Body of pancreas (tissue), 4 donors: Measurements from ENCODE around the gene SUN2. TPM values are rescaled to one million over a fixed set of nuclear protein-coding genes. Genes with fewer than 3 reads are reported as not detected.

Source experiments
- ATAC-seq: fragments of 150-250 bp; one replicate; pipeline ENCODE4 v1.9.1; 2016
- DNase-seq, 4 donors: peaks; one replicate each; pipeline ENCODE4 v3.0.0-alpha.2; 2019
- H3K27ac ChIP-seq, 4 donors: fragments of 200-600 bp; sonication (generic); 1 replicate in 3 of 4; 2 replicates in 1 of 4; pipeline versions ENCODE4 v1.5.1 to v1.6.1; 2016 to 2019; ENCODE audit warnings: mild to moderate bottlenecking in 1 of 4, mixed read lengths in 1 of 4, moderate library complexity in 1 of 4
- H3K27me3 ChIP-seq, 2 donors: fragments of 200-600 bp; sonication (generic); one replicate each; pipeline ENCODE4 v1.6.0; 2016; ENCODE audit warnings: mild to moderate bottlenecking in 1 of 2
- H3K36me3 ChIP-seq, 2 donors: fragments of 200-600 bp; sonication (generic); replicated peaks in 1 of 2; 2 replicates each; pipeline ENCODE4 v1.5.1; 2016; ENCODE audit warnings: low read depth in 2 of 2; ENCODE audit not compliant: insufficient read depth in 1 of 2
- H3K4me1 ChIP-seq: fragments of 200-600 bp; sonication (generic); one replicate; pipeline ENCODE4 v1.6.0; 2016
- H3K4me3 ChIP-seq, 2 donors: fragments of 200-600 bp; sonication (generic); 1 replicate in 1 of 2; 2 replicates in 1 of 2; pipeline ENCODE4 v1.5.1; 2016 to 2019
- H3K9me3 ChIP-seq, 3 donors: fragments of 200-600 bp; sonication (generic); 1 replicate in 2 of 3; 2 replicates in 1 of 3; pipeline ENCODE4 v1.5.1; 2016
- POLR2A ChIP-seq, 3 donors: fragments of 450-650 bp; IDR thresholded peaks; one replicate each; pipeline ENCODE4 v1.6.1; 2016; ENCODE audit warnings: antibody characterized with exemption in 3 of 3, mild to moderate bottlenecking in 2 of 3
- WGBS, 2 donors: methylation state at CpG; one replicate each; pipeline ENCODE4 v1.1.5; 2017; 5-methylcytosine and 5-hydroxymethylcytosine counted together
- intact Hi-C: fragments of 100-400 bp; cut with DNase I; formaldehyde crosslinking; loops from one replicate; pipeline ENCODE4 v1.15.1; 2023
- total RNA-seq, 2 donors: library from RNA; depleted of rRNA; stranded (reverse); fragments of >200 nt; gene quantifications; one replicate each; pipeline ENCODE4 v1.1.0, GENCODE V29; 2016
- TF ChIP-seq, protein P1 (sequence below), 7 experiments: fragments of 450-650 bp in 4 of 7; fragments of 200-600 bp in 3 of 7; sonication (generic) in 3 of 7; IDR thresholded peaks; one replicate each; pipeline ENCODE4 v1.5.1; 2016 to 2019; ENCODE audit warnings: antibody characterized with exemption in 7 of 7

The SUN2 gene
- total RNA-seq, 2 donors from 2014 or later, result 143 to 166 TPM

DNA sequence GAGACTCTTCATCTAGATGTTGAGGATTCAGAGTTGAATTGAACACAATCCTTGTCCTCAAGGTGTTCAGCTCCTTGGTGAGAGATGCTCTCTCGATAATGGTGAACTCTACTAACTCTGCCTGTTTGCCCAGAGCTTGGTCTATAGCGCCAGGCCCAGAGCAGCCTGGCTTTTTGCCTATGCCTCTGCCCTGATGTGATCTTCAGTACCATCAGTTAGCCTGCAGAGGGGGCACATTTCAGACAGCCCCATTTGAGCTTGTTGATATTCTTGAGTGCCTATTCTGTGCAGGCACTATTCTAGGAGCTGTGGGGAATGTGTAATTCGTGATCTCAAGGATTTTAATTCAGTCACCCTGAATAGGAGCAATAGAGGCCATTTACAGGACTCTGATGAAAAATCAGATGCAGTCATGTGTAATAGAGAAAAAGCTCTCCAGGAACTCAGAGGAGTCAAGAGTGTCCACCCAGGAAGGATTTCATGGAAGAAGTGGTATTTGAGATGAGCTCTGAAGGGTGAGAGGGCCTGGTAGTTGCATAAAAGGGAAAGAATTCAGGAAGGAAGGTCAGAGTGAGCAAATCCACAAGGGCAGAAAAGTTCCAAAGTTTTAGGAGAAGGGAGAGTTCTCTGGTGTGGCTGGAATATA, 30.7 kb downstream of the SUN2 start:
- TF ChIP-seq, protein P1, sequence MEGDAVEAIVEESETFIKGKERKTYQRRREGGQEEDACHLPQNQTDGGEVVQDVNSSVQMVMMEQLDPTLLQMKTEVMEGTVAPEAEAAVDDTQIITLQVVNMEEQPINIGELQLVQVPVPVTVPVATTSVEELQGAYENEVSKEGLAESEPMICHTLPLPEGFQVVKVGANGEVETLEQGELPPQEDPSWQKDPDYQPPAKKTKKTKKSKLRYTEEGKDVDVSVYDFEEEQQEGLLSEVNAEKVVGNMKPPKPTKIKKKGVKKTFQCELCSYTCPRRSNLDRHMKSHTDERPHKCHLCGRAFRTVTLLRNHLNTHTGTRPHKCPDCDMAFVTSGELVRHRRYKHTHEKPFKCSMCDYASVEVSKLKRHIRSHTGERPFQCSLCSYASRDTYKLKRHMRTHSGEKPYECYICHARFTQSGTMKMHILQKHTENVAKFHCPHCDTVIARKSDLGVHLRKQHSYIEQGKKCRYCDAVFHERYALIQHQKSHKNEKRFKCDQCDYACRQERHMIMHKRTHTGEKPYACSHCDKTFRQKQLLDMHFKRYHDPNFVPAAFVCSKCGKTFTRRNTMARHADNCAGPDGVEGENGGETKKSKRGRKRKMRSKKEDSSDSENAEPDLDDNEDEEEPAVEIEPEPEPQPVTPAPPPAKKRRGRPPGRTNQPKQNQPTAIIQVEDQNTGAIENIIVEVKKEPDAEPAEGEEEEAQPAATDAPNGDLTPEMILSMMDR (IDR thresholded peaks at IDR 0.05), result peak in 5 of 7 experiments; percentile 11 to 37 (median 33)
- no peak for TF ChIP-seq POLR2A (IDR thresholded peaks at IDR 0.05)
- DNase-seq, result peak in 1 of 4 donors; percentile 16
- whole genome bisulfite sequencing, 2 donors, result 52 to 69% methylated on average over 3 of the region's 3 CpGs
- no peak for ATAC-seq
- no peak overlapping the region for H3K27ac ChIP-seq
- intact Hi-C loops, result no loop called here
- no peaks in the 10 kb centered on the region for H3K27me3 ChIP-seq
- H3K9me3 ChIP-seq, result no peaks in the 10 kb centered on the region
- peaks cover 0 to 55% of the 10 kb centered on the region in 2 donors for H3K36me3 ChIP-seq
- no peak overlapping the region for H3K4me3 ChIP-seq
- H3K4me1 ChIP-seq, result no peaks in the 10 kb centered on the region

DNA sequence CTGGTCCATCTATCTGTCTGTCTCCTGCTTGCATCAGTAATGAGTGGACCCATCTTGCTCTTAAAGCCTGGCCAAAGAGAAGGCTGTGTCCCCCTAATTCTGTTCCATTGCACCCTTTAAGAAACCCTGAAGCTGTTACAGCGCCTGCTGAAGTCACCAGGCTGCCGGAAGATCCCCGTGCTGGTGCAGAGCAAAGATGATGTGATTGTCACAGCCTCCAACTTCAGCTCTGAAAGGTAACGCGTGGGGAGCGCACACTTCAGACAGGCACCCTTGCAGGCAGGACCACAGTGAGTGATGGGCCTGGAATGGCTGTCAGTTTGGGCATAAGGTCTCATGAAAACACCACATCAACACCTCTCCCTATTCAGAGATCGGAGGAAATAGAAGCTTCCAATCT, 31.6 kb downstream of the SUN2 start:
- Histone ChIP-seq H3K9me3 (no peaks in the 10 kb centered on the region), H3K27ac (no peak overlapping the region), H3K27me3 (no peaks in the 10 kb centered on the region), H3K4me3 (no peak overlapping the region), H3K36me3 (peaks cover 0 to 46% of the 10 kb centered on the region in 2 donors), H3K4me1 (no peaks in the 10 kb centered on the region)
- peak in 1 of 4 donors; percentile 5 for DNase-seq
- no peak for ATAC-seq
- intact Hi-C loops, result no loop called here
- TF ChIP-seq, protein P1 (IDR thresholded peaks at IDR 0.05), result no peak
- no peak for TF ChIP-seq POLR2A (IDR thresholded peaks at IDR 0.05)
- 96 to 100% methylated on average over 4 to 7 of the region's 7 CpGs for WGBS, 2 donors

DNA sequence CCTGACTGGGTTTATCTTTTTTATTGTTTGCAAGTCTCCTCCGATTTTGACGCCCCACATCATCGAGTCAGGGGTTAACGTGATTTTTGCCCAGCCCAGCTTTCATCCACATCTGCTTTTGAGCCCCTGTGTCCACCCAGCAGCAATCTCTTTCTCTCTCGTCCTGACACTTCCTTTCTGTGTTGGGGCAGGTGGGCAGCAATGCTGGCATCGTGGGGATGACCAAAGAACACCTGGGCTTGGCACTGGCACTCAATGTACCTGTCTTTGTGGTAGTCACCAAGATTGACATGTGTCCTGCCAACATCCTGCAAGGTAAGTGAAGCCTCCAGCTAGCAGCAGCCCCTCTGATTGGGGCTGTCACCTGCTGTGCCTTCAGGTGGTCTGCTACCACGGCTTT, 34.2 kb downstream of the SUN2 start:
- Histone ChIP-seq H3K4me1 (peaks cover 14% of the 10 kb centered on the region), H3K9me3 (no peaks in the 10 kb centered on the region), H3K27ac (no peak overlapping the region), H3K4me3 (no peak overlapping the region), H3K27me3 (no peaks in the 10 kb centered on the region), H3K36me3 (peaks cover 0 to 22% of the 10 kb centered on the region in 2 donors)
- 76 to 87% methylated on average over 7 of the region's 7 CpGs for WGBS, 2 donors
- TF ChIP-seq, protein P1 (IDR thresholded peaks at IDR 0.05), result no peak
- TF ChIP-seq POLR2A (IDR thresholded peaks at IDR 0.05), result no peak
- no peak for ATAC-seq
- intact Hi-C loops, result no loop called here
- DNase-seq, result no peak

DNA sequence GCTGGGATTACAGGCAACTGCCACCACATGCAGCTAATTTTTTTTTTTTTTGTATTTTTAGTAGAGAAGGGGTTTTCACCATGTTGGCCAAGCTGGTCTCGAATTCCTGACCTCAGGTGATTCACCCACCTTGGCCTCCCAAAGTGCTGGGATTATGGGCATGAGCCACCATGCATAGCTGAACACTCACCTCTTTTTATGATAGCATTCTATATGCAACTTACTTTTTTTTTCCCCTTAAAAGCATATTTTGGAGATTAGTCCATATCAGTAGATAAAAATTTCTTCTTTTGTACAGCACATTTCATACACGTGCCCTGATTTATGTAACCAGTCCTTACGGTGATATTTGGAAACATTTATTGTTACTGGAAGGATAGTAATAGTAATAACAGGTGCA, 35.4 kb downstream of the SUN2 start:
- H3K4me3 ChIP-seq, result no peak overlapping the region
- ATAC-seq, result no peak
- TF ChIP-seq POLR2A (IDR thresholded peaks at IDR 0.05), result no peak
- TF ChIP-seq, protein P1 (IDR thresholded peaks at IDR 0.05), result no peak
- DNase-seq, result no peak
- peaks cover 0 to 13% of the 10 kb centered on the region in 2 donors for H3K36me3 ChIP-seq
- H3K27ac ChIP-seq, result no peak overlapping the region
- H3K9me3 ChIP-seq, result no peaks in the 10 kb centered on the region
- peaks cover 14% of the 10 kb centered on the region for H3K4me1 ChIP-seq
- WGBS, 2 donors, result 89 to 90% methylated on average over 3 of the region's 3 CpGs
- H3K27me3 ChIP-seq, result no peaks in the 10 kb centered on the region
- intact Hi-C loops, result no loop called here

DNA sequence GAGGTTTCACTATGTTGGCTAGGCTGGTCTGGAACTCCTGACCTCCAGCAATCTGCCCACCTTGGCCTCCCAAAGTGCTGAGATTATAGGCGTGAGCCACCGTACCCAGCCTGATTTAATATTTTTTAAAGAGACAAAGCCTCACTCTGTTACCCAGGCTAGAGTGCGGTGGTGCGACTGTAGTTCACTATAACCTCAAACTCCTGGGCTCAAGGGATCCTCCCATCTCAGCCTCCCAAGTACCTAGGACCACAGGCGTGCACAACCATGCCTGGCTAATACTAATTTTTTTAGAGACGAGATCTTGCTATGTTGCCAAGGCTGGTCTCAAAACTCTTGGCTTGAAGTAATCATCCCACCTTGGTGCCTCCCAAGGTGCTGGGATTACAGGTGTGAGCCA, 36.6 kb downstream of the SUN2 start:
- no peak for TF ChIP-seq POLR2A (IDR thresholded peaks at IDR 0.05)
- TF ChIP-seq, protein P1 (IDR thresholded peaks at IDR 0.05), result no peak
- H3K27me3 ChIP-seq, result no peaks in the 10 kb centered on the region
- no peaks in the 10 kb centered on the region for H3K9me3 ChIP-seq
- peaks cover 14% of the 10 kb centered on the region for H3K4me1 ChIP-seq
- peaks cover 0 to 9% of the 10 kb centered on the region in 2 donors for H3K36me3 ChIP-seq
- no peak for DNase-seq
- WGBS, 2 donors, result 86 to 92% methylated on average over 6 of the region's 6 CpGs
- H3K27ac ChIP-seq, result peak overlapping the region in 2 of 4 donors; percentile 59 to 70
- intact Hi-C loops, result no loop called here
- no peak overlapping the region for H3K4me3 ChIP-seq
- no peak for ATAC-seq
